ENCODE data around the gene SV2C. TPM values are rescaled to one million over a fixed set of nuclear protein-coding genes. Genes with fewer than 3 reads are reported as not detected.
A peak's percentile ranks its signal among the peaks of the same experiment; 100 is the strongest.

The SV2C gene
- total RNA-seq, 1 donor from 2014 or later = 0.15 TPM

GRCh38 chr5:76104027-76104426 lies 20.8 kb downstream of the SV2C start:
- H3K27me3 ChIP-seq = peaks cover 18% of the 10 kb centered on the region
- TF ChIP-seq EZH2 (IDR thresholded peaks at IDR 0.05) = no peak
- no peak for TF ChIP-seq CTCF (IDR thresholded peaks at IDR 0.05)
- no peak for TF ChIP-seq EZH2phosphoT487 (IDR thresholded peaks at IDR 0.05)
- H3K36me3 ChIP-seq = no peaks in the 10 kb centered on the region
- no peaks in the 10 kb centered on the region for H3K79me2 ChIP-seq (ENCODE audit: low read depth)
- H3K4me3 Mint-ChIP-seq = no peak overlapping the region
- no peaks in the 10 kb centered on the region for H3K4me1 Mint-ChIP-seq
- H3K9ac ChIP-seq = no peak overlapping the region
- no peaks in the 10 kb centered on the region for H3K9me3 ChIP-seq (ENCODE audit: low read depth)
- H3K27ac Mint-ChIP-seq = no peak overlapping the region
- DNase-seq (ENCODE audit: low spot score) = peak; percentile 76
- no peaks in the 10 kb centered on the region for H3F3A ChIP-seq (ENCODE audit: low read depth)
- H3K4me1 ChIP-seq = no peaks in the 10 kb centered on the region
- no peaks in the 10 kb centered on the region for H3K36me3 Mint-ChIP-seq
- no peak overlapping the region for H3K27ac ChIP-seq
- no peaks in the 10 kb centered on the region for H3K9me3 Mint-ChIP-seq
- peaks cover 11% of the 10 kb centered on the region for H3K27me3 Mint-ChIP-seq (ENCODE audit: insufficient read depth, low read depth)
- H3K4me2 ChIP-seq = no peak overlapping the region
- no peak overlapping the region for H2AFZ ChIP-seq (replicated peaks)
- H4K20me1 ChIP-seq (ENCODE audit: low read depth) = peaks cover 8% of the 10 kb centered on the region
- no peak overlapping the region for H3K4me3 ChIP-seq

GRCh38 chr5:76106149-76106548 lies 23.0 kb downstream of the SV2C start:
- no peak for DNase-seq (ENCODE audit: low spot score)
- Histone ChIP-seq H3K79me2 (ENCODE audit: low read depth) (no peaks in the 10 kb centered on the region), H3K9me3 (ENCODE audit: low read depth) (no peaks in the 10 kb centered on the region), H3K36me3 (no peaks in the 10 kb centered on the region), H3F3A (ENCODE audit: low read depth) (no peaks in the 10 kb centered on the region), H2AFZ (replicated peaks) (no peak overlapping the region), H3K27ac (no peak overlapping the region), H3K4me1 (no peaks in the 10 kb centered on the region), H3K4me2 (no peak overlapping the region), H3K27me3 (peaks cover 19% of the 10 kb centered on the region), H3K4me3 (no peak overlapping the region), H3K9ac (no peak overlapping the region), H4K20me1 (ENCODE audit: low read depth) (peaks cover 8% of the 10 kb centered on the region)
- Mint-ChIP-seq H3K36me3 (no peaks in the 10 kb centered on the region), H3K4me1 (peaks cover 10% of the 10 kb centered on the region), H3K9me3 (no peaks in the 10 kb centered on the region), H3K4me3 (no peak overlapping the region), H3K27ac (no peak overlapping the region), H3K27me3 (ENCODE audit: insufficient read depth, low read depth) (peaks cover 14% of the 10 kb centered on the region)
- TF ChIP-seq EZH2phosphoT487 (IDR thresholded peaks at IDR 0.05) (no peak), EZH2 (IDR thresholded peaks at IDR 0.05) (no peak), CTCF (IDR thresholded peaks at IDR 0.05) (no peak)

GRCh38 chr5:76111477-76112174 lies 28.4 kb downstream of the SV2C start:
- Histone ChIP-seq H3K27me3 (peaks cover 6% of the 10 kb centered on the region), H2AFZ (replicated peaks) (no peak overlapping the region), H3K79me2 (ENCODE audit: low read depth) (no peaks in the 10 kb centered on the region), H3K4me1 (peaks cover 29% of the 10 kb centered on the region), H4K20me1 (ENCODE audit: low read depth) (no peaks in the 10 kb centered on the region), H3K9me3 (ENCODE audit: low read depth) (no peaks in the 10 kb centered on the region), H3K4me2 (no peak overlapping the region), H3K27ac (no peak overlapping the region), H3K4me3 (no peak overlapping the region), H3K36me3 (no peaks in the 10 kb centered on the region), H3K9ac (no peak overlapping the region), H3F3A (ENCODE audit: low read depth) (no peaks in the 10 kb centered on the region)
- no peak overlapping the region for H3K4me3 Mint-ChIP-seq
- no peak for TF ChIP-seq EZH2phosphoT487 (IDR thresholded peaks at IDR 0.05)
- TF ChIP-seq CTCF (IDR thresholded peaks at IDR 0.05) = no peak
- no peak for TF ChIP-seq EZH2 (IDR thresholded peaks at IDR 0.05)
- no peaks in the 10 kb centered on the region for H3K9me3 Mint-ChIP-seq
- peaks cover 57% of the 10 kb centered on the region for H3K4me1 Mint-ChIP-seq
- no peaks in the 10 kb centered on the region for H3K36me3 Mint-ChIP-seq
- no peak for DNase-seq (ENCODE audit: low spot score)
- H3K27me3 Mint-ChIP-seq (ENCODE audit: insufficient read depth, low read depth) = peaks cover 2% of the 10 kb centered on the region
- H3K27ac Mint-ChIP-seq = peak overlapping the region; percentile 19
